Measurements from ENCODE around the gene PRKG1.
A peak's percentile ranks its signal among the peaks of the same experiment; 100 is the strongest.

Gene PRKG1

DNA sequence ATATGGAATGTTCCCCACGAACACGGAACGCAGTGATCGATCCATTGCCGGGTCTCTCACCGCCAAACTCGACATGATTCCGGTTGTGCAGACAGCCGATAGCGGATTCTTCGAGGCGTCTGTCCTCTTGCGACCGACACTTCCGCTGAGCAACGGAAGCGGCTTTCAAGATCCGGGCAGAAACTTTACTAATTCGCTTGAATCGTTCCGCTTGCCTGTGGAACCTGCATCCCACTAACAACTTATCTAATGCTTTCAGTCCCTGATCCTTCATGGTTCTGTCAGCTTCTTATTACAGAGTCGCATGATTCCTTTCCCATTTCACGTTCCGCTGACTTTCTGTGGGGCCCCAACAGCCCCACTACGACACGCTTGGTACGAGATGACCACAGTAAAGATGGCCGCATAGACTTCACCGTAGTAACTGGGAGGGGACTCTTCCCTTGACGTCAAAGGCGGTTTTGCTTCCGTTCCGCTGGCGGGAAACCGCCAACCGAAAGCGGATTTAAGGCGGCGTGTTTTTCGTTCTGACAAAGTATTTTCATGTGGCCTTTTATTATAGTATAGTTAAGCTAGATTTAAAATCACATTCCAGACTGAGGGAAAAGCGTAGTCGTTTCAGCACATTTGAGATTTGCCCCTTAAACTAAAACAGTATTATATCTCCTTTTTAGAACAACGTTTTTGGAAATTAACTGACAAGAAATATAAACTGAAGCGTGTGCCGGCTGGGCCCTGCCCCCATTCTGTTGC lies 625.4 kb downstream of the PRKG1 start, which contains the start of gene CSTF2T:
Gene CSTF2T, minus strand, starts transcription at position 121 of the 753 bp plus-strand sequence. Its CDS starts 46 bp downstream, at position 75.
- peaks cover 34% of the 10 kb centered on the region for H3K79me2 ChIP-seq (ENCODE audit: low read length)
- H3K27me3 ChIP-seq (ENCODE audit: low read depth, low read length), result no peaks in the 10 kb centered on the region
- TF ChIP-seq, protein P1, sequence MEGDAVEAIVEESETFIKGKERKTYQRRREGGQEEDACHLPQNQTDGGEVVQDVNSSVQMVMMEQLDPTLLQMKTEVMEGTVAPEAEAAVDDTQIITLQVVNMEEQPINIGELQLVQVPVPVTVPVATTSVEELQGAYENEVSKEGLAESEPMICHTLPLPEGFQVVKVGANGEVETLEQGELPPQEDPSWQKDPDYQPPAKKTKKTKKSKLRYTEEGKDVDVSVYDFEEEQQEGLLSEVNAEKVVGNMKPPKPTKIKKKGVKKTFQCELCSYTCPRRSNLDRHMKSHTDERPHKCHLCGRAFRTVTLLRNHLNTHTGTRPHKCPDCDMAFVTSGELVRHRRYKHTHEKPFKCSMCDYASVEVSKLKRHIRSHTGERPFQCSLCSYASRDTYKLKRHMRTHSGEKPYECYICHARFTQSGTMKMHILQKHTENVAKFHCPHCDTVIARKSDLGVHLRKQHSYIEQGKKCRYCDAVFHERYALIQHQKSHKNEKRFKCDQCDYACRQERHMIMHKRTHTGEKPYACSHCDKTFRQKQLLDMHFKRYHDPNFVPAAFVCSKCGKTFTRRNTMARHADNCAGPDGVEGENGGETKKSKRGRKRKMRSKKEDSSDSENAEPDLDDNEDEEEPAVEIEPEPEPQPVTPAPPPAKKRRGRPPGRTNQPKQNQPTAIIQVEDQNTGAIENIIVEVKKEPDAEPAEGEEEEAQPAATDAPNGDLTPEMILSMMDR (IDR thresholded peaks at IDR 0.05; ENCODE audit: low read depth, low read length), result no peak
- no peak for TF ChIP-seq EZH2phosphoT487 (IDR thresholded peaks at IDR 0.05; ENCODE audit: low read depth)

DNA sequence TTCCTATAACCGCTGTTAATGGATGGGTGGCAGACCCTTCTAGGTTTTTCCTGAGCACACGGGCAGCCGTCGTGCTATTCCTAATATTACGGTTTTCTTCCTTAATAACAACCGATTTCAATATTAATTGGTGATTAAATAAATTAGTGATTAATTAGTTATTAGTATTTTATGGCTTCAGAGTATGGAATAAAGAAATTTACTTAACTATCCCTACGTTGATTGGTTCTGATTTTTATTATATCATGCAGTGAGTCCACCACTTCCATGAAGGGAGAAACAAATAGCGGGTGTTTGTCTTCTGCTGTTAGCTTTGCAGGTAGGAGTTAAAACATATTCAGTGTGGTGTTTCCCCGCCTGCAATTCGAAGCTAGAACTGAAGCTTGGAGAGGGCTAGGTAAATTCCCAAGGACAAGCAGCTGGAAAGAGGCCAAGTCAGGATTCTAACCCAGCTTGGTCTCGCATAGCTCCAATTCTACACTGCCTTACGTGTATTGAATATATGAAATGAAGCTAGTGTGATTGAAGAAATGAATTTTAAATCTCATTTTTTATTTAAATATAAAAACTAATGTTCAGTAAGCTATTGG lies 626.0 kb downstream of the PRKG1 start:
- H3K4me3 ChIP-seq (ENCODE audit: low read length), result peak overlapping the region; percentile 96
- peaks cover 34% of the 10 kb centered on the region for H3K79me2 ChIP-seq (ENCODE audit: low read length)
- H4K20me1 ChIP-seq (ENCODE audit: insufficient read depth, low read length), result peaks cover 10% of the 10 kb centered on the region; the same call in 1 of the 2 replicates
- H3K9ac ChIP-seq (ENCODE audit: low read length), result peak overlapping the region; percentile 94
- H3K36me3 ChIP-seq (replicated peaks; ENCODE audit: low read depth, low read length), result peaks cover 28% of the 10 kb centered on the region
- peak overlapping the region; percentile 84 for H3K27ac ChIP-seq (ENCODE audit: low read length)
- H3K4me2 ChIP-seq (ENCODE audit: low read length), result peak overlapping the region; percentile 75
- H3K9me3 ChIP-seq (ENCODE audit: insufficient read depth, low read length), result no peaks in the 10 kb centered on the region
- TF ChIP-seq, protein P1 (IDR thresholded peaks at IDR 0.05; ENCODE audit: low read depth, low read length), result no peak
- TF ChIP-seq EZH2phosphoT487 (IDR thresholded peaks at IDR 0.05; ENCODE audit: low read depth), result no peak
- peaks cover 14% of the 10 kb centered on the region for H3K4me1 ChIP-seq (ENCODE audit: low read length)
- H2AFZ ChIP-seq (ENCODE audit: low read depth, low read length), result peak overlapping the region; percentile 97; the same call in 1 of the 2 replicates
- H3K27me3 ChIP-seq (ENCODE audit: low read depth, low read length), result no peaks in the 10 kb centered on the region

More for the DNA sequence above, 625.4 kb downstream of the PRKG1 start, which contains the start of gene CSTF2T:
- Histone ChIP-seq H2AFZ (ENCODE audit: low read depth, low read length) (peak within 1 kb of the TSS; percentile 97), H3K27ac (ENCODE audit: low read length) (peak within 1 kb of the TSS; percentile 84), H3K4me1 (ENCODE audit: low read length) (peaks cover 14% of the 10 kb centered on the region), H3K9me3 (ENCODE audit: insufficient read depth, low read length) (no peaks in the 10 kb centered on the region), H3K4me3 (ENCODE audit: low read length) (peak within 1 kb of the TSS; percentile 96), H3K4me2 (ENCODE audit: low read length) (peak within 1 kb of the TSS; percentile 97), H3K36me3 (replicated peaks; ENCODE audit: low read depth, low read length) (peaks cover 29% of the 10 kb centered on the region), H3K9ac (ENCODE audit: low read length) (peak within 1 kb of the TSS; percentile 94), H4K20me1 (ENCODE audit: insufficient read depth, low read length) (peaks cover 10% of the 10 kb centered on the region; the same call in 1 of the 2 replicates)

DNA sequence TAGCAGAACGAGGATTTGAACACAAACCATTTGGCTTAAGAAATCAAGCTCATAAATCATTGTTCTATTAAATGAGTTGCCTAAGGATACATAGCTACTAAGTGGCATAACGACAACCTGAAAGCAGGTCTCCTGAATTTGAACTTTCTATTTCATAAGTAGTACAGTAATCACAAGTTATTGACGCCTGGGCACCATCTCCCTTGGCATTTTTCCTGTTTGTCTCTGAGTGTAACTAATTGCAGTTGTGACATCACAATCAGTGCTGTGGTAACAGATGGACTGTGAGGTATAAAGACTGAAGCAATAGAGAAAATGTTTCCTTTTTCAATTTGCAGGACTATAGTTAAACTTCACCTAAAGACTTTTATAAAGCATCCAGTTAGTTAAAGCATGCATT lies 631.5 kb downstream of the PRKG1 start:
- Histone ChIP-seq H3K4me1 (ENCODE audit: low read length) (no peaks in the 10 kb centered on the region), H2AFZ (ENCODE audit: low read depth, low read length) (no peak overlapping the region), H4K20me1 (ENCODE audit: insufficient read depth, low read length) (no peaks in the 10 kb centered on the region), H3K36me3 (replicated peaks; ENCODE audit: low read depth, low read length) (no peaks in the 10 kb centered on the region), H3K4me3 (ENCODE audit: low read length) (no peak overlapping the region), H3K4me2 (ENCODE audit: low read length) (no peak overlapping the region), H3K9ac (ENCODE audit: low read length) (no peak overlapping the region), H3K79me2 (ENCODE audit: low read length) (no peaks in the 10 kb centered on the region), H3K9me3 (ENCODE audit: insufficient read depth, low read length) (no peaks in the 10 kb centered on the region), H3K27ac (ENCODE audit: low read length) (no peak overlapping the region), H3K27me3 (ENCODE audit: low read depth, low read length) (no peaks in the 10 kb centered on the region)
- TF ChIP-seq, protein P1 (IDR thresholded peaks at IDR 0.05; ENCODE audit: low read depth, low read length), result no peak

DNA sequence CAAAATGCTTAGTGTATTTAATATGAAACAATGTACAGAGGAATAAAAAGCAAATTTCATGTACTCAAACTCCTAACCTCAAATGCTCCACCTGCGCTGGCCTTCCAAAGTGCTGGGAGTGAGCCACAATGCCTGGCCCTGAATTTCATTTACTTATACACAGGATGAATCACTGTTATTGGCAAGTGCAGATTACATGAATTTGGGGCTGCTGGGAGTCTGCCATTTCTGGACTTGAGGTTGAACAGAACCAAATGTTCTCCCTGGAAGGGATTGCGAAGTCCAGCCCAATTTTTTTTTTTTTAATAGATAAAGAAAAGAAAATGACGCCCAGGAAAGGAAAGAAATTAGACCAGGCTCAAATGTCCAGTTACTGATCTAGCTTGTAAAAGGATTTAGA lies 631.9 kb downstream of the PRKG1 start:
- Histone ChIP-seq H3K79me2 (ENCODE audit: low read length) (no peaks in the 10 kb centered on the region), H3K27me3 (ENCODE audit: low read depth, low read length) (no peaks in the 10 kb centered on the region), H3K27ac (ENCODE audit: low read length) (no peak overlapping the region), H3K4me1 (ENCODE audit: low read length) (no peaks in the 10 kb centered on the region), H3K9me3 (ENCODE audit: insufficient read depth, low read length) (no peaks in the 10 kb centered on the region), H3K4me3 (ENCODE audit: low read length) (no peak overlapping the region), H2AFZ (ENCODE audit: low read depth, low read length) (no peak overlapping the region), H3K4me2 (ENCODE audit: low read length) (no peak overlapping the region), H3K9ac (ENCODE audit: low read length) (no peak overlapping the region), H3K36me3 (replicated peaks; ENCODE audit: low read depth, low read length) (no peaks in the 10 kb centered on the region), H4K20me1 (ENCODE audit: insufficient read depth, low read length) (no peaks in the 10 kb centered on the region)
- TF ChIP-seq EZH2phosphoT487 (IDR thresholded peaks at IDR 0.05; ENCODE audit: low read depth), result no peak
- TF ChIP-seq, protein P1 (IDR thresholded peaks at IDR 0.05; ENCODE audit: low read depth, low read length), result no peak

Data from OCI-LY3 (cell line).